ENCODE results near the gene GMNN.

- TF ChIP-seq POLR2A (IDR thresholded peaks at IDR 0.05; ENCODE audit: extremely low read depth, insufficient read length) (no peak), CTCF (IDR thresholded peaks at IDR 0.05; ENCODE audit: low read depth, low read length) (no peak), MAX (IDR thresholded peaks at IDR 0.05; ENCODE audit: low read depth, low read length) (no peak), MYC (IDR thresholded peaks at IDR 0.05; ENCODE audit: low read depth, low read length) (no peak)
Measured at GRCh38 chr6:24777227-24777626, 2.5 kb downstream of the GMNN start.
